HG03280 (cell line): ENCODE measurements around the gene MRGPRD.

Source experiments
- ATAC-seq: cut with Tn5 transposase; IDR thresholded peaks from one replicate; pipeline ENCODE4 v1.9.1; 2021; ENCODE audit warnings: mild to moderate bottlenecking, moderate library complexity; ENCODE audit not compliant: unreplicated experiment

Gene MRGPRD

GRCh38 chr11:68933605-68934320 lies 47.0 kb downstream of the MRGPRD start:
- ATAC-seq = no peak

- ATAC-seq = no peak
Observed at GRCh38 chr11:68932933-68933577, 47.7 kb downstream of the MRGPRD start.

- ATAC-seq = no peak
Observed at GRCh38 chr11:68932358-68932757, 48.4 kb downstream of the MRGPRD start.

- no peak for ATAC-seq
Observed at GRCh38 chr11:68931911-68932310, 48.9 kb downstream of the MRGPRD start.

GRCh38 chr11:68930991-68931855 lies 49.6 kb downstream of the MRGPRD start:
- ATAC-seq = no peak
